GM20000 (cell line): ENCODE results near the gene PLCD3.

Experiments
- DNase-seq: peaks from one replicate; pipeline ENCODE4 v3.0.0; 2012; ENCODE audit warnings: low spot score
- TF ChIP-seq, protein P1 (sequence below): IDR thresholded peaks from 2 replicates; pipeline ENCODE4 v1.5.1; 2012; ENCODE audit warnings: mild to moderate bottlenecking, control low read depth; ENCODE audit errors: extremely low read depth, missing control alignments

PLCD3 gene

GRCh38 chr17:45070809-45071208, 61.5 kb downstream of the PLCD3 start:
- TF ChIP-seq, protein P1, sequence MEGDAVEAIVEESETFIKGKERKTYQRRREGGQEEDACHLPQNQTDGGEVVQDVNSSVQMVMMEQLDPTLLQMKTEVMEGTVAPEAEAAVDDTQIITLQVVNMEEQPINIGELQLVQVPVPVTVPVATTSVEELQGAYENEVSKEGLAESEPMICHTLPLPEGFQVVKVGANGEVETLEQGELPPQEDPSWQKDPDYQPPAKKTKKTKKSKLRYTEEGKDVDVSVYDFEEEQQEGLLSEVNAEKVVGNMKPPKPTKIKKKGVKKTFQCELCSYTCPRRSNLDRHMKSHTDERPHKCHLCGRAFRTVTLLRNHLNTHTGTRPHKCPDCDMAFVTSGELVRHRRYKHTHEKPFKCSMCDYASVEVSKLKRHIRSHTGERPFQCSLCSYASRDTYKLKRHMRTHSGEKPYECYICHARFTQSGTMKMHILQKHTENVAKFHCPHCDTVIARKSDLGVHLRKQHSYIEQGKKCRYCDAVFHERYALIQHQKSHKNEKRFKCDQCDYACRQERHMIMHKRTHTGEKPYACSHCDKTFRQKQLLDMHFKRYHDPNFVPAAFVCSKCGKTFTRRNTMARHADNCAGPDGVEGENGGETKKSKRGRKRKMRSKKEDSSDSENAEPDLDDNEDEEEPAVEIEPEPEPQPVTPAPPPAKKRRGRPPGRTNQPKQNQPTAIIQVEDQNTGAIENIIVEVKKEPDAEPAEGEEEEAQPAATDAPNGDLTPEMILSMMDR: no peak
- no peak for DNase-seq

GRCh38 chr17:45070001-45070400, 62.3 kb downstream of the PLCD3 start:
- TF ChIP-seq, protein P1: no peak
- no peak for DNase-seq

DNA sequence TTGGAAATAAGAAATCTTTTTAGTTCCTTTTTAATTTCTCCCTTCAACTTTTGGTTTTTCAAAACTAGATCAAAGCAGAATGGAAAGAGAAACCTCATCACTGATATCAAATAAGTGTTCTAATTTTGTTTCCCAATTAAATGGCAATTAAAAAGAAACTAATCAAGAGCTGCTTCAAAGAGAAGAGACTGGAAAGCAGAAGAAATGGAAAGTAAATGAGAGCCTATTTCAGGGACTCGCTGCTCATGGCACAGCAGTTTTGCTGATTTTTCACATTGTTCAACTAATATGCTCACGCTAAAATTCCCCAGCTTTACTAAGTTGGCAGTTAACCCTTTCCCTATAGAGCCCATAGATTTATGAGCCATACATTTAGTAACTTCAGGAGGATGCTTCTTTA, 64.7 kb downstream of the PLCD3 start:
- DNase-seq: no peak
- TF ChIP-seq, protein P1: no peak

DNA sequence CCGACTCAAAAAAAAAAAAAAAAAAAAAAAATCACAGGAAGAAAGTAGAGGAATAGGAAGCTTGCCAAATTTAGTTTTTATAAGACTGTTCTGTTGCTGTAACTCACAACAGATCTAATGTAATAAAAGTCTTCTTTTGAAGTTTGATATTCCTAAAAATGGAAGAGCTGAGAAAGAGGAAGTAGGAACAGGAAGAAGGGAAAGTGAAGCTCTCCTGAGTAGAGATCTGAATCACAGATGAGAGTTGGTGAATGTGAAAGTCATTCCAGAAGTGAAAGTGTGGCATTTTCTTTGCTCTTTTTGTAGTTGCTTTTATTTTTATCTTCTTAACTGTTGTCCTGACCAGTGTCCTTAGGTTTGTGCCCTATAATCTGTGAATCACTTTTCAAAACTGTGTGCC, 69.1 kb downstream of the PLCD3 start:
- no peak for DNase-seq
- TF ChIP-seq, protein P1: no peak

- DNase-seq: no peak
- TF ChIP-seq, protein P1: no peak
These were observed 70.6 kb downstream of the PLCD3 start for GRCh38 chr17:45061606-45062205.

DNA sequence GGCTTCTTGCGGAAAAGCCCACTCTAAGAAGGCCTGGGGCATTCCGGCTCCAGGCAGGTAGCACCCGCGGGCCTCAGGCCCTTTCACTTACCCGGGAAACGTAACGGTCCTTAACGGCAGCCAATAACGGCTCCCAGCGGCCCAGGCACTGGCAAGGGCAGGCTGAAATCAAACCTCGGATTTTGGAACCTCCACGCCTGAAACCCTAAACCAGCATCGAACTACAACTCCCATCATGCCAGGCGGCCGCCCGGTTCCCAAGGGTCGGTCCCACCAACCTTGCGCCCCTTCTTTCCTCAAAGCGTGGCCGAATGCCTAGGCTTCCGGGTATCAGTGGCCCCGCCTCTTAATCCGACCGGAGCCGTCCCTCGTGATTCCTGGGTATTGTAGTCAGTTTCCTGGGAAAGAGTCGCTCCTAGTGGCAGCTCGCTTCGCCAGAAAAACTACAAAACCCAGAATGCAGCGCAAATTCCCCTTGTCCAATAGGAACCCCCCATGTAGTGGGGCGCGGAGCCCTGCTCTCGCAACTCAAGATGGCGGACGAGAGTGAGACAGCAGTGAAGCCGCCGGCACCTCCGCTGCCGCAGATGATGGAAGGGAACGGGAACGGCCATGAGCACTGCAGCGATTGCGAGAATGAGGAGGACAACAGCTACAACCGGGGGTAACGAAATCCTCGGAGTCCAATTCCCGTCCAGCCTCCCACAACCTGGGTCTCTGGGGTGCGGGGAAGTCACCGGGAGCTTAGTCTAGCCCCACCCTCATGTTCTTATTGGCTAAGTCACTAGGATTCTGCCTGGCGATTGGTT, 71.3 kb downstream of the PLCD3 start, which contains the start of gene NMT1:
Gene NMT1, plus strand, starts transcription at position 521 of the 809 bp plus-strand sequence. Its CDS starts 13 bp downstream, at position 534.
- TF ChIP-seq, protein P1: no peak
- peak; percentile 90 for DNase-seq

DNA sequence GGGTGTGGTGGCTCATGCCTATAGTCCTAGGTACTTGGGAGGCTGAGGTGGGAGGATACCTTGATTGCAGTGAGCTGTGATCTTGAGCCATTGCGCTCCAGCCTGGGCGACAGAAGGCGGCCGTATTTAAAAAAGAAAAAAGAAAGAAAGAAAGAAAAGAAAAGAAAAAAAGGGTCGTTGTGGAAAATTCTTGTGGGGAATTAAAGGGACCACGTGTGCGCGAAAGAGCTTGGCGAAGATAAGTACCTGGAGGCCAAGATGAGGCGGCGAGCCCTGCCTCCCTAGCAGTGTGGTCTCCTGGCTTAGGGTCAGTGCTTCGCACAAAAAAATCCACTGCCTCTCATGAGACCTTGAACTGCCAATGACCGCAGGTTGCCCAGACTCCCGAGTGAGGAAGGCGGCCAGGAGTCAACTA, 71.9 kb downstream of the PLCD3 start:
- TF ChIP-seq, protein P1: no peak
- DNase-seq: no peak
